ENCODE data around the gene CHFR. TPM values are rescaled to one million over a fixed set of nuclear protein-coding genes. Genes with fewer than 3 reads are reported as not detected.

Gene CHFR
- total RNA-seq, 1 experiment from 2014 or later = 53.3 TPM

DNA sequence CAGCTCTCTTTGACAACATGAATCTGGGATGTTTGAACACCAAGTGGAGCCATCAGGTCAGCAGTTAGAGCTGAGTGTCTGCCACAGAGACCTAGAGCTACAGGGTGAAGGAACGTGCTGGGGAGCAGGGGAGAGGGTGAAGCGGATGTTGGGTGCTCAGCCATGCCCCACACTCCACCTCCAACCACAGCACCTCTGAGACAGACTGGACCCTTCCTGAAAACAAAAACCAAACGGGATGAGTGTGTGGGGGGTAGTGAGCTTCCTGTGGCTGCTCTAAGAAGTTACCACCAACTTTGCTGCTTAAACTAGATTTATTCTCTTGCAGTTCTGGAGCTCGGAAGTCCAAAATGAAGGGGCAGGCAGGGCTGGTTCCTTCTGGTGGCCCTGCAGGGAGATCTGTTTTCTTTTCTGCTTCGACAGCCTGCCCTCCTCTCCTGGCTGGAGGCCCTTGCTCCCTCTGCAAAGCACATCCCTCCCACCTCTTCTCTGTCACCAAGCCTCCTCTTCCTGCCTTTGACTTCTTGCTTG, 53.2 kb downstream of the CHFR start:
- no peak overlapping the region for H2BK20ac ChIP-seq (ENCODE audit: low read depth, low read length, poor library complexity, severe bottlenecking)
- no peak overlapping the region for H2BK12ac ChIP-seq (ENCODE audit: insufficient read length, low read depth, low read length)
- no peak overlapping the region for H3K56ac ChIP-seq (ENCODE audit: insufficient read length, low read depth, low read length)
- no peak overlapping the region for H3K14ac ChIP-seq (ENCODE audit: insufficient read depth, low read length)
- H3K4me2 ChIP-seq (ENCODE audit: insufficient read depth, insufficient read length, low read length) = no peak overlapping the region
- Mint-ChIP-seq H3K4me1 (peaks cover 4 to 5% of the 10 kb centered on the region in 2 experiments; a peak in 3 of 4 replicates), H3K27ac (peak overlapping the region in 1 of 3 experiments; percentile 61; a peak in 1 of 7 replicates), H3K27me3 (ENCODE audit: low read depth) (no peaks in the 10 kb centered on the region), H3K9me3 (no peaks in the 10 kb centered on the region), H3K4me3 (no peak overlapping the region), H3K36me3 (ENCODE audit: insufficient read depth in 1 of 3, low read depth in 3 of 3) (peaks cover 0 to 17% (median 0%) of the 10 kb centered on the region in 3 experiments; a peak in 3 of 7 replicates)
- no peak overlapping the region for H2BK120ac ChIP-seq (ENCODE audit: low read depth, low read length, poor library complexity, severe bottlenecking)
- H3K18ac ChIP-seq (ENCODE audit: insufficient read length, low read depth, low read length) = no peak overlapping the region
- peaks cover 3% of the 10 kb centered on the region for H3K23me2 ChIP-seq (ENCODE audit: insufficient read length, low read depth, low read length, poor library complexity, severe bottlenecking)
- H3K27me3 ChIP-seq (ENCODE audit: insufficient read depth, low read length) = no peaks in the 10 kb centered on the region
- no peak overlapping the region for H3K23ac ChIP-seq (ENCODE audit: insufficient read length, low read depth, low read length)
- no peak for DNase-seq
- no peaks in the 10 kb centered on the region for H3K9me3 ChIP-seq (ENCODE audit: control insufficient read depth, low read depth, low read length)
- TF ChIP-seq CTCF (conservative IDR thresholded peaks at IDR 0.05) = no peak
- no peaks in the 10 kb centered on the region for H3K79me1 ChIP-seq (ENCODE audit: insufficient read depth, low read depth, low read length, poor library complexity, severe bottlenecking)
- H4K20me1 ChIP-seq (ENCODE audit: control insufficient read depth, insufficient read depth, insufficient read length) = no peaks in the 10 kb centered on the region
- H4K5ac ChIP-seq (ENCODE audit: insufficient read length, low read depth, low read length) = no peak overlapping the region
- no peak overlapping the region for H3K4ac ChIP-seq (ENCODE audit: low read depth, low read length)
- H4K91ac ChIP-seq (ENCODE audit: insufficient read length, low read depth, low read length) = no peak overlapping the region
- no peak overlapping the region for H2BK5ac ChIP-seq (ENCODE audit: insufficient read length, low read length)
- no peak overlapping the region for H4K8ac ChIP-seq (replicated peaks; ENCODE audit: insufficient read length, low read depth, low read length)
- no peak overlapping the region for H2AK5ac ChIP-seq (ENCODE audit: insufficient read length, low read length)
- H3T11ph ChIP-seq (ENCODE audit: low read length) = no peak overlapping the region
- no CpG with 5 or more reads among the region's 5 CpGs for WGBS (ENCODE audit: extremely low coverage, insufficient read length, low lambda C conversion rate)
- no peak overlapping the region for H2AFZ ChIP-seq (ENCODE audit: low read length)
- H2BK15ac ChIP-seq (ENCODE audit: low read depth, low read length) = no peak overlapping the region
- H3K79me2 ChIP-seq (ENCODE audit: insufficient read depth, low read length) = no peaks in the 10 kb centered on the region
- H3K9ac ChIP-seq (ENCODE audit: extremely low read depth, insufficient read length, low read length) = no peak overlapping the region
- no peaks in the 10 kb centered on the region for H3K4me1 ChIP-seq (ENCODE audit: insufficient read depth, low read length)
- no peak overlapping the region for H3K27ac ChIP-seq (ENCODE audit: insufficient read length, low read depth, low read length)

All from H9 (cell line).